Stimulated activated CD4-positive, alpha-beta T cell treated with anti-CD3 and anti-CD28 coated beads, Interleukin-15, amount 100 ng/mL, for 24 hours (primary cell): ENCODE measurements around the gene PRKAR1A.
A peak's percentile ranks its signal among the peaks of the same experiment; 100 is the strongest.
"Not testable (repeated sequence)": the region's sequence is repeated elsewhere in the genome, so short reads cannot be mapped to it uniquely, and the experiment has no call there.

Source experiments
- DNase-seq: peaks from one replicate; pipeline ENCODE4 v3.0.0-alpha.2; 2020

PRKAR1A gene

DNA sequence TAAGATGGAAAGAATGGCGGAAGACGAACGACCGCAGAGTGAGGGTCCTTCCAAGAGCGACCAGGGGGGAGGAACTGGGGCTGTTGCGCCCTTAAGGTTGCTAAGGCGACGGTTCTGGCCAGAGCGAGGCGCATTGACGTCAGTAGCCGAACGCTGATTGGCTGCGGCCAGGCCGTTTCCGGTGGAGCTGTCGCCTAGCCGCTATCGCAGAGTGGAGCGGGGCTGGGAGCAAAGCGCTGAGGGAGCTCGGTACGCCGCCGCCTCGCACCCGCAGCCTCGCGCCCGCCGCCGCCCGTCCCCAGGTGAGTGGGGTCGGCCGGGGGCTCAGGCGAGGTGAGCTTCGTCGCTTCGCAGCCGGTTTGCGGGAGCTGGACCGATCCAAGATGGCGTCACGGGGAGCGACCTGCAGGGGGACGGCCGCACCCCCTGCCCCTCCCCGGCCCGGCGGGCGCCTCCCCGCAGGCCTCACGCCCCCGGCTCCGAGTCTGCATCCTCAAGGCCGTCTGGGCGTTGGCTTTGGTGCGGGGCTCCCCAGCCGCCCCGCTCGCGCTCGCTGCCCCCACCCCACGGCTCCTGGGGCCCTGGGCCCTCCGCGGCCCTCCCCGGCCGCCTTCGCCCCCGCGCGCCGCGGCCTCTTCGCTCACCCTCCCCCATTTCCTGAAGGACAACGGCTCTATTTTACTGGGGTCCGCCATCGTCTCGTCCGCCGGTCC, at the start of gene PRKAR1A:
PRKAR1A (plus strand) TSS at position 184 of the 713 bp plus-strand sequence. CDS start 2,970 bp downstream, outside the sequence.
- DNase-seq, result peak; percentile 92

DNA sequence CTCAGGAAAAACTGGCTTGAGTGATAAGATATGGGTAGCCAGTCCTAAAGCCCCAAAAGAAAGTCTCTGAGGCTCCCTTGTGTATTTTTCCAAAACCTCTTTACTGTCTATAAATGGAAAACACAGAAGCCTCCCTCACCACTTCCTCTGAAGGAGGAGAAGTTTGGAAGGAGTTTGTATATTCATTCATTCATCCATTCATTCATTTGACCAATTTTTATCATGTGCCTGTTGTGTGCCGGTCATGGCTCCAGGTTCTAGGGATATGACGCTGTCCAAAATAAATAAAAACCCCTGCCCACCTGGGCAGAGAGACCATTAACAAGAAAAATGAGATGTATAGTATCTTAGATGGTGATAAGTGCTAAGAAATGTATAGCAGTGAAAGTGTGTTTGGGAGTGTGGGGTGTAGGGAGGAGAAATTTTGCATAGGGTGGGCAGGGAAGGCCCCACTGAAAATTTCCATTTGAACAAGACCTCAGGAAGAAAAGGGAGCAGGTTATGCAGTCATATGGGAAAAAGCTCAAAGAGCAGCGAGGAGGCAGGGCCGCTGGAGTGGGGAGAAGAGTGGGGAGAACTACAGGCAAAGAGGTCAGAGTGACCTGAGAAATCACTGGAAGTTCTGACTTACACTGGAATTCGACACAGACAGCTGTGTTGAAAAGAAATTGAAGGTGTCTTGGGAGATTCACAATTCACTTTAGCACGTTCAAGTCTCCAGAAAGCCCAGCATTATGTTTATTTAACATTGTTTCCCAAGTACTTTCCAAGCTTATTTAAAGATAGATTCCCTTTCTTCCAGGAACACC, 48.8 kb upstream of the PRKAR1A start:
- DNase-seq, result no peak

DNA sequence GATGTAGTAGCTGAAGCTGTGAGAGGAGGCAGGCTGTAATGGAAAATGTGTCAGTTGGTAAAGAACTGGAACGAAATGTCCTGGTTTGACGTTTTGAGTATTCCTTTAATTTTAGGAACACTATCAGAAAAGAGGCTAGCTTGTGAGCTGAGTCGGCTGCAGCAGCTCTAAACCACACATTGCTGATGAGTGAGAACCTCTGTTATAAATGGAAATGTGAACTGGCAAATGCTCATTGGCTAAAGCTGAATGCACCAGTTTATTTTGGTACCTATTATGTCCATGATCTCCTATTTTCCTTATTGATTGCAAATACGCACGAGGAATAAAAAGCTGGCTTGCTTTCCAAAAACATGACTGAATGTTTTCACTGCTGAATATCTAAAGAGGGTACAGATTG, 43.9 kb upstream of the PRKAR1A start:
- DNase-seq, result no peak

DNA sequence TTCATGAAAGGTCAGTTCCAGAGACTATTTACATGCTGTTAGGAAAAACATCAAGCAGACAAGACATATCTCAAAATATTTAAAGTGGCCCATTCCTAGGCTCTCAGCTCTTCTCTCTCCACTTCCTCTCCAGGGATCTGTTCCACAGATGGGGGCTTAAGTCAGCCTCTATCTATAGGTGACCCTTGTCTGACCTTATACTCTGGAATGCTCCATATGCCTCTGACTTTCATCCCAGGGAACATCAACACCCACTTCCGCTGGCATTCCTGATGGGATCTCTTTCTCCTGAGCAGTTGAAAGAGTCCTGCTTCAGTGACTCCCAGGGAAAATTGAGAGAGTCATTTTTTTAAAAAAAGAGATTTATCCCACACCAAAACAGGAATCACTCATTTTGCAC, 43.4 kb upstream of the PRKAR1A start:
- DNase-seq, result no peak

DNA sequence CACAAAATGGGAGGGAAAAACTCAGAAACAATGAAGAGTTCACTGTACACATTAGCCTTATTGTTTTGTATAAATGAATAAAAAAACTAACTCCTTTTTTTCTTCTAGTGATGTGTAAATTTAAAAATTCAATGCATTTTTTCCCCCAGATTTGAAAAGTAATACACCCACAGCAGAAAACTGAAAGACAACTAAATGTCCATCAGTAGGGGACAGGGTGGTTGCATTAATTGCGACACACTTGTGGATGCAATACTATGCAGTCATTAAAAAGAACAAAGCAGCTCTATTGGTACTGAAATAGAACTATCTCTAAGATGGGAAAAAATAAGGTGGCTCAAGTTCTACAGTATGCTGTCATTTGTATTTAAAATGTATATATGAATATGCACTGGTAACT, 41.3 kb upstream of the PRKAR1A start:
- DNase-seq, result no peak

DNA sequence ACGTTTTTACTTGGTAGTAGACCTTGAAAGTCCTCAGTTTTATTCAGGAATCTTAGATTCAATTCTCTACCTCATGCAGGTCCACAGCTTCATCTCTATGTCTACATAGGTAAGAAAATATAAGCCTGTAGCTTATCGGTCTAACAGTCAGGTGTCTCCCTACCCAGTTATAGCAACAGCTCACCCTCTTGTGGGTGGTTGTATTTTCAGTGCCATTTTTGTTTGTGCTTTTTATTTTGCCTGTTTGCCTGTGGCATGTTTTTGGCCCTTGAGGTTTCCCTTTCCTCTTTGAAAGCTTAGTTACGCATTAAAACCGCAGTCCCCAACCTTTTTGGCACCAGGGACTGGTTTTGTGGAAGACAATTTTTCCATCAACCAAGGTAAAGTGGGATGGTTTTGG, 31.3 kb upstream of the PRKAR1A start:
- DNase-seq, result no peak

DNA sequence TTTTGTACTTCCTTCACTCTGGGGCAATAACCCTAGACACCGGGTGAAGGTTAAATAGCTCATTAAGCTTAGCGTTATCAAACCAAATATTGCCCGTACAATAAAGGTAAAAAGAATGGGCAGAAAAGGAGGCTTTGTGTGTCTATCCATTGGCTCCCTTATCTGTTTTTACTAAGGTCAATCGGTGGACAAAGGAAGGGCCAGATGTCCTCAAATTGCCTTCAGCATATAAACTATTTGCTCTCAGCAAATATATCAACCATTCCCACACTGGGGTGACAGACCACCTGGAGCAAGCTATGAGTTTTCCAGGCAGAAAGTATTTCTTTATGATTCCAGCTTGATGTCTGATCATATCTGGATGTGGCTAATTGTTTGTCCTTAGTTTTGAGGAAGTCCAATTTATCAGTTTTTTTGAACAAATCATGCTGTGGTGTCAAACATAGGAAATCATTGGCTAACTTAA, 29.6 kb upstream of the PRKAR1A start:
- DNase-seq, result no peak

DNA sequence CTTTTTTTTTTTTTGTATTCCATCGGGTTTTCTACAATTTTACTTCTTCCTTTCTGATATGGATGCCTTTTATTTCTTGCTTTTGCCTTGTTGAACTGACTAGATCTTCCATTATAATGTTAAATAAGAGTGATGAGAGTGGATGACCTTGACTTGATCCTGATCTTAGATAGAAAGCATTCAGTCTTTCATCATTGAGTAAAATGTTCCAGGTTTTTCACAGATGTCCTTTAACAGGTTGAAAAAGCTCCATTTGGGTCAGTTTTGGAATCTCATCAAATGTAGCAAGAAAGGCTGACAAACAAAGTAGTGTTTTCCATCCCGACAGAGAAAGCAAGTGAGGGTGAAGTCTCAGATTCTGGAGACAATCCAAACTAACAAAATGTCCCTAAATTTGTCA, 27.8 kb upstream of the PRKAR1A start:
- DNase-seq, result no peak

DNA sequence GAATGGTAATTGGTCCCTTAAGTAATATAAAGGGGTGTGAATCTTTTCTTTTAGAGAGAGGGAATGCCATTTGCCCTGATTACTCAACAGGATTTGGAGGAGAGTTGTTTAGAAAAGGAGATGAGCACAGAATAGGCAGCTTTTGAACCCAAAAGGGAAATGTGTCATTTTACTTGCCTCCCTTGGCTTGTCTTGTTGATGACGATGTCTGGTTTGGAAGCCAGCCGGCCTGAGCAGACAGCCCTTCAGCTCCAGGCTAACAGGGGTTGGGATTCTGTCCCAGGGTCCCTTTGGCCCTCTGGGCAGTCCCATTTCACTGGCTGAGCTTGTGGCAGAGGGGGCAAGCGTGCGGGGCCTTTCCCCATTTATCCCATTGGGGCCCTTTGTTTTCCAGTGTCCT, 22.3 kb upstream of the PRKAR1A start:
- DNase-seq, result no peak

DNA sequence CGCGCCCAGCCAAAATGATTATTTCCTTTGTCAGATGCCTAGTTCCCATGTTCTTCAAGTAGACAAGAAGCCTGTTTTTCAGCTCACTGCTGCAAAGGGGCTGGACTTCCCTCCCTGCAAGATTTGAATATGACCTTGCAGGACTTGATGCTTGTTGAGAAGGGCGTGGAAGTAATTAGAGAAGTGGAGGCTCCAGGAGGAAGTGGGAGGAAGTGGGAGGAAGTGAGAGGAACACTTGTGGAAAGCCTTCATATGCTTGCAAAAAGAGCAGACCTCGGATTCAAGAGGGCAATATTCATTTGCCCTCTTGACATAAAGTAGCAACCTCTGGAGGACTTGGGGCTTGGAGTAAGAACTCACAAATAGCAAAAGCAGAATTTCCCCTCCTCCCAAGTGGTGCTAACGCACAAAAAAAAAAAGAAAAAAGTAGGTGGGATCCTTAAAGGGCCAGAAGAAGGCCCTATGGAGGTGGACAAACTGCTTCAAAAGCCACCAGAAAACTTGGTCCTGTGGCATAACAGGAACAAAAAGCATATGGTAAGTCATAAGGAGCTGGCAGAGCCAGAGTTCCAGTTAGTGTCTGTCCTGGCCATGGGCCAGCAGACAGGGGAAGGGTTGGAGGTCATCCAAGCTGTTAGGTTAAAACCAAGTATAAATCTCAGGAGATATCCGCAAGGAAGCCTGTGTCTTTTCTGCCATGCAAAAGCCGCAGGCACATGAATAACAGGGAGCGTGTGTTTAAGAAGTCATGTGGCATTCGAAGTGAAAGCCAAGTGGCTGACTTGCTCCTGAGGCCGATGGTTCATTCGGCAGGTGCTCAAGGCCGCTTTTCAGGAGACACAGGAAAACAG, 20.6 kb upstream of the PRKAR1A start:
- DNase-seq, result no peak

DNA sequence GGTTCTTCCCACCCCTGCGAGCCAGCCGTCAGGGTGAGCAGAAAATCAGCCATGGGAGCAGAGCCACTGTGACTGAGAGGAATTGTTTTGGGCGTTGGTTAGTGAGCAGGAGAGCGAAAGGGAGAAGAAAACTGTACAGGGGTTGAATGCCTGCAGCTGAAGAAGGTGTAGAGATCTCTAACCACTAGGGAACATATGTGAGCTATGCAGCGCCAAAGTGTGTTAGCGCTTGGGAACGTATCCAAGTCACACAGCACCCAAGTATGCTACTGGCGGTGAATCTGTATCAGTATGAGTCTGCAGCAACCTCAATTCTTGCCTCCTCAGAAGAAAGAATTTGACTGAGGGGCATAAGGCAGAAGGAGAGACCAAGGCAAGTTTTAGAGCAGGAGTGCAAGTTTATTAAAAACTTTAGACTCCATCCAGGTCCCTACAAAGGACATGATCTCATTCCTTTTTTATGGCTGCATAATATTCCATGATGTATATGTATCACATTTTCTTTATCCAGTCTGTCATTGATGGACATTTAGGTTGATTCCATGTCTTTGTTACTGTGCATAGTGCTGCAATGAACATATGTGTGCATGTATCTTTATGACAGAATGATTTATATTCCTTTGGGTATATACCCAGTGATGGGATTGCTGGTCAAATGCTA, 19.7 kb upstream of the PRKAR1A start:
- not testable (repeated sequence) for DNase-seq

DNA sequence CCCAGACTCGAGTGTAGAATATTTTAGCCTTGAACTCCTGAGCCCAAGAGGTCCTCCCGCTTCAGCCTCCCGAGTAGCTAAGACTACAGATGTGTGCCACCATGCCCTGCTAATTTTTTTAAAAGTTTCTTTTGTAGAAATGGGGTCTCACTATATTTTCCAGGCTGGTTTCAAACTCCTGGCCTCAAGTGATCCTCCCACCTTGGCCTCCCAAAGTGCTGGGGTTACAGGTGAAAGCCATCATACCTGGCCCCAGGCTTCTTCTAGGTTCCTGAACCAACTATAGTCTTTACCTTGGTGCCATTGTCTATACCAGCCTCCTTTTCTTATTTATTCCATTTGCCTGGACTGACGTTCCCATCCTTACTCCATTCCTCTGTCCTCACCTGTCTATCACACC, 17.1 kb upstream of the PRKAR1A start:
- DNase-seq, result no peak

DNA sequence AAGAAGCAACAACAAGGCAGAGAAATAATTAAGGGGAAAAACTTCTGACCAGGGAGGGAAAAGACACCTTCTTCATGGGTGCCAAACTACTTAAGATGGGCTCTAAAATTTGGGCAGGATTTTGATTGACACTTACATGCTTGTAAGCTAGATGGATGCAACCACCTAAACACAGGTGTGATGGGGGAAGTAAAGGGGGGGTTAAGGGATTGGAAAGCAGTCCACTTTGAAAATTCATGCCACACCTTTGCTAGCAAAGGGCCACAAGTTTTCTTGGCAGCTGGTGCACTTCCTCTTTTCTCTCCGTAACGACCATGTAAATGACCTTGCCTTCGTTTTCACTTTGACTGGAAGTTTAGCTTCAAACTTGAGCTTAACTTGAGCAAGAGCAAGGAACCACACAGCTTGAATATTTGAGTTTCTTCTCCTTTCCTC, 14.3 kb upstream of the PRKAR1A start:
- DNase-seq, result no peak

DNA sequence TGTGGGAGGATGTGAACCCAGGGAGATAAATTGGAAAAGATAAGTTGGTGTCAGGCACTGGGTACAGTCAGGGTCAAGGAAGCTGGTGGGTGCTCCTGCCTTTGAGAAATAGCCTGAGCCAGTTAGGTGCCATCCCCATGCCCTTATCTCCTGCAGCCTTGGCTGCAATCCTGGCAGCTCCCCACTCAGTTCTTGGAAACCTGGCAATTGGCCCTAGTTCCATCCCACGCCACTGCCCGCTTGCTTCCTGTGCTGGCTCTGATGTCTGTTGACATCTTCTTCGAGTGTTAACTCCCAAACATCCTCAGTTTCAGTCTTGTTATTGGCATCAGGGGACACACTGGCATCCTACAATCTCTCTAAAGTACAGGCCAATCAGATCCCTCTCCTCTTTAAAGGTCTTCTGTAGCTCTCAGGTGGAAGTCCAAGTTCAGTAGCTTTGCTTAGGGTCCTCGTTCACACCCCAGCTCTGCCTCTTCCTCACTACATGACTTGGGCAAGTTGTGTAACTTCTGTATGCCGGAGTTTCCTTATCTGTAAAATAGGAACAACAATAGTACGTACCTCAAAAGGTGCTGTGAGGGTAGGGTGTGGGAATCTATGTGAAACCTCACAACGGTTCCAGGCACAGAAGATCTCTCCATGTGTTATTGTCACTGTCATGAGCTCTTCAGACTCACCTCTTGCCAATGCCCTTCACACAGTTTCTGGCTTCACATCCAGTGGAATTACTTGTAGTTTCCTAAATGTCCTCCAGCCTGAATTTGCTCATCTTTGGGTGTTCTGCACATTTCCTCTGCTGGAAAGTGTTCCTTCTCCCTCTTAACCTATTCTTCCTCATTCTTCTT, 13.5 kb upstream of the PRKAR1A start:
- DNase-seq, result no peak

DNA sequence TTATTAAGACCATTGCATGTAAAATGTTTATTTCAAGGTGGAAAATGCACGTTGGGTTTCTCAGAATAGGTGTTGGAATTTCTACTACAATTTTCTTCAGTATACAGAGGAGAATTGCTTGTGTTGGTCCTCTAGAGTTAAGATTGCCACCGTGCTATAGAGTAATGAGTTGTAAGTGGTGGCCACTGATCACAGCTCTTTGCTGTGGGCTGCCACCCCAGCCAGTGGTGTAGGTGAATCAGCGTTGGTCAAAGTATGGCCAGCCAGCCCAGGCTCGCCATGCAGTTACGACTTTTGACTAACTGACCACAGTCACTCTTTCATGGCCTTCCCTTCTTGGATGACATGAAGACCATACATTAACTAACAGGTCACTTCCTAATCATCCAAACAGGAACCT, 12.6 kb upstream of the PRKAR1A start:
- no peak for DNase-seq

DNA sequence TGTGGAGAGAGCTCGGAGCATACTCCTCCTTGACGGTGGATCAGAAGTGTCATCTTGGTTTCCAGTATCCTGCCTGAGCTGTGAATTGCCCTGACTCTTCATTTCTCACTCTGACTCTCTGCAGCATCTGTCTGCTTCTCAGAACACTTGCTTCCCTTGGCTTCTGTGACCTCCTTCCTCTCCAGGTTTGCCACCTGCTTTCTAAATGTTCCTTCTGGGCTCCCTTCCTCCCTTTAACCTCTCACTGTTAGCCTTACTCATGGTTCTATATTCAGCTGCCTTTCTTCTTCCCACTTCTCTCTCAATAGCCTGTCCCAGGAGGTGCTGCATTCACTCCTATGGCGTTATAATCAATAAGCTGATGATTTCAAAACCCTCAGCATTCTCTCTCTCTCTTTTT, 11.2 kb upstream of the PRKAR1A start:
- no peak for DNase-seq

DNA sequence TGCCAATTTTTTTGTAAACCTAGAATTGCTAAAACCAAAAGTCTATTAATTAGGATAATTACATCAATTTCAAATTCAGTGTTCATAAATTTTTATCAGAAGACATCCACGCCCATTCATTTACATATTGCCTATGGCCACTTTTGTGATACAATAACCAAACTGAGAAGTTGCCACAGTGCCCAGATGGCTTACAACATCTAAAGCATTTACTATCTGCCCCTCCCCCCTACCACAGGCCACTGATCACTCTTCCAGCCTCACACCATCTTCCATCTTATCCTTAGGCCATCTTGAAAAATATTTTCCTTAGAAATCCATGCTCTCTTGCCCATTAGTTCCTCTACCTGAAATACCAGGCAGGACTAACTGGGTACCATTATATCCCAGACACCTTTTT, 6.3 kb upstream of the PRKAR1A start:
- no peak for DNase-seq

DNA sequence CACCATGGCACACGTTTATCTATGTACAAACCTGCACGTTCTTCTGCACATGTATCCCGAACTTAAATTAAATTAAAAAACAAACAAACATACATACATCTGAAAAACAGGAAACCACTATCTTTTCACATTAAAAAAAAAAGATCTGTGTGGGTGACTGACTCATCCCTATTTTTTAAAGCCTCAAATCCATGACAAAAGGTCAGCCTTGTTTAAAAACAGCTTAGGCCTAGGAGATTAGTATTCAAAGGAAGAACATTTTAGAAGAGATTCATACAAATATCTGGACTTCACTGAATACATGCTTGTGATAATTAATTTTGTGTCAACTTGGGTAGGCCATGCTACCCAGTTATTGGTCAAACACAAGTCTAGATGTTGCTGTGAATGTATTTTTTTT, 4.7 kb upstream of the PRKAR1A start:
- no peak for DNase-seq

DNA sequence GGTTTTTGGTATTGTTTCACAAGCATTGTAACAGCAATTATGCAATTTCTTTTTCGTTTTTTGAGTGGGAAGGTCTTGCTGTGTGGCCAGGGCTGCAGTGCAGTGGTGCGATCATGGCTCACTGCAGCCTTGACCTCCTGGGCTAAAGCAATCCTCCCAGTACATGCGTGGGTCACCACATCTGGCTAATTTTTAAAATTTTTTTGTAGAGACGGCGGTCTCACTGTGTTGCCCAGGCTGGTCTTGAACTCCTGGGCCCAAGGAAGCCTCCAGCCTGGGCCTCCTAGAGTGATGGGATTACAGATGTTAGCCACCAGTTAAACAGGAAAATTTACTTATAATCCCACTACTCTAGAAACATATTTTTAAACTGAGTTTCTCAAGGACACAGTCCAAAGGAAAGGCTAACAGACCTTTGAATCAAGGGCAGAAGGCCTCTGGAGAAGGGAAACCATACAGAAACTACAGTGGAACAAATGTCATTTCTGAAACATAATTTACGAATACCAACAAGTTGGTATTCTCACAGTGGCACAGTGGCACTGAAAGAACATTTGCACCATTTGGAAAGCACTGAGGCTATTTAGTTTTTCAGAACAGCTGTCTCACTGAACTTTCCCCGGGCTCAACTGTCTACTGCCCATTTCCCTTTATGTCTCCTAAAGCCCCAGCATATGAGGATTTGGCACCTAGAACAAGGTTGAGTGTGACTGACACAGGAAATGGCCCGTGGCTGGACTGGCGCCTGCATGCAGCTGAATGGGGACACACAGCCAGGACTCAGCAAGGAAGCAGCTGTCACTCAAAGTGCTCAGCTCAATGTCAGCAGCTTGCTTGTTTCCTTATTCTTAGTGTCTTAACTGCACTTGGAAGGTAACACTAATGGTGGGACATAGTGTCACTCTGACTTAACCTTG, 2.8 kb upstream of the PRKAR1A start:
- DNase-seq, result no peak

DNA sequence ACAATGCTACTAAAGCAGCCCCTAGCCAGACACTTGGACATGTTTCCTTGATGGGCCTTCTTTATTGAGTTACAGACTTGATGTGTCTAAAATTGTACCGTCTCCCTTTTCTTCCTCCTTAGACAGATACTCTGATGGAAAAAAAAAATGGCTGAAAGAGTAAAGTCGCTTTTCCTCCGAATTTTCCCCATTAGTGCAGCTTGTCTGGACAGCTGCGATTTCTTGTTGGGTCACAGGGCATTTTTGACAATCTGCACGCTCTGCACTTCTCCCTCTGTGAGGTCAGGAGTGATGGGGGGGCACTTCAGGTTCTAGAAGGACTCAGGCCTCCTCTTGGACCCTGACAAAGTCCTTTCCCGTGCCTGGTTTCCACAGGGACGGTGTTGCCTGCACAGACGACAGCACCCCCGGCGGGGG, 968 bp upstream of the PRKAR1A start:
- DNase-seq, result no peak
